DND-41 (cell line): ENCODE results near the gene TTLL5.

Source experiments
- CTCF ChIP-seq: IDR thresholded peaks from 2 replicates; pipeline ENCODE4 v1.5.1; 2012; ENCODE audit warnings: borderline replicate concordance, low read length, moderate library complexity, mild to moderate bottlenecking; ENCODE audit not compliant: poor library complexity, severe bottlenecking; ENCODE audit errors: extremely low read depth
- EZH2 ChIP-seq: IDR thresholded peaks from 3 replicates; pipeline ENCODE4 v1.6.1; 2012; ENCODE audit warnings: borderline replicate concordance, low read depth, mild to moderate bottlenecking, moderate library complexity, low read length, inconsistent platforms; ENCODE audit not compliant: severe bottlenecking

DNA sequence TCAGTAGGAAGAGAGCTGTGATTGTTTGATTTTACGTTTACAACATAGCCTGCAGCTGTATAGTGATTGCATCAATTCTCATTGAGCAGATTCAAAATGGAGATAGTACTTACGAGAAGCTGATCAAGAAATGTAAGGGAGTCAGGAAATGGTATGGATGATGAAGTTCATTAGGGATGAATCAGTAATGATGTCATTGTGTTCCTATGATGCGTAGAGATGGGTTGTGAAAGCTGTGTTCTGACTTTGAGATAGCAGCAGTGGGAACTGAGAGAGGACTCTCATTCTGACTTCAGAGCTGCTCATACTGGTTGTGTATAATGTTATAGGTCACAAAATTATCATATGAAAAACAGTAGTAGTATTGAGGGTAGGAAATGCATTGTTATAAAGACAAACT is 44.0 kb downstream of the TTLL5 start:
- TF ChIP-seq CTCF = no peak
- no peak for TF ChIP-seq EZH2
